Stimulated activated CD8-positive, alpha-beta memory T cell treated with anti-CD3 and anti-CD28 coated beads, Interleukin-7, amount 100 ng/mL, for 4 hours (primary cell): Measurements from ENCODE around the gene IL20RA.
"Not testable (repeated sequence)": the region's sequence is repeated elsewhere in the genome, so short reads cannot be mapped to it uniquely, and the experiment has no call there.

Experiments
- DNase-seq, 2 donors: peaks; one replicate each; pipeline ENCODE4 v3.0.0-alpha.2; 2020; ENCODE audit warnings: low read depth in 2 of 2

The IL20RA gene, protein sequence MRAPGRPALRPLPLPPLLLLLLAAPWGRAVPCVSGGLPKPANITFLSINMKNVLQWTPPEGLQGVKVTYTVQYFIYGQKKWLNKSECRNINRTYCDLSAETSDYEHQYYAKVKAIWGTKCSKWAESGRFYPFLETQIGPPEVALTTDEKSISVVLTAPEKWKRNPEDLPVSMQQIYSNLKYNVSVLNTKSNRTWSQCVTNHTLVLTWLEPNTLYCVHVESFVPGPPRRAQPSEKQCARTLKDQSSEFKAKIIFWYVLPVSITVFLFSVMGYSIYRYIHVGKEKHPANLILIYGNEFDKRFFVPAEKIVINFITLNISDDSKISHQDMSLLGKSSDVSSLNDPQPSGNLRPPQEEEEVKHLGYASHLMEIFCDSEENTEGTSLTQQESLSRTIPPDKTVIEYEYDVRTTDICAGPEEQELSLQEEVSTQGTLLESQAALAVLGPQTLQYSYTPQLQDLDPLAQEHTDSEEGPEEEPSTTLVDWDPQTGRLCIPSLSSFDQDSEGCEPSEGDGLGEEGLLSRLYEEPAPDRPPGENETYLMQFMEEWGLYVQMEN

DNA sequence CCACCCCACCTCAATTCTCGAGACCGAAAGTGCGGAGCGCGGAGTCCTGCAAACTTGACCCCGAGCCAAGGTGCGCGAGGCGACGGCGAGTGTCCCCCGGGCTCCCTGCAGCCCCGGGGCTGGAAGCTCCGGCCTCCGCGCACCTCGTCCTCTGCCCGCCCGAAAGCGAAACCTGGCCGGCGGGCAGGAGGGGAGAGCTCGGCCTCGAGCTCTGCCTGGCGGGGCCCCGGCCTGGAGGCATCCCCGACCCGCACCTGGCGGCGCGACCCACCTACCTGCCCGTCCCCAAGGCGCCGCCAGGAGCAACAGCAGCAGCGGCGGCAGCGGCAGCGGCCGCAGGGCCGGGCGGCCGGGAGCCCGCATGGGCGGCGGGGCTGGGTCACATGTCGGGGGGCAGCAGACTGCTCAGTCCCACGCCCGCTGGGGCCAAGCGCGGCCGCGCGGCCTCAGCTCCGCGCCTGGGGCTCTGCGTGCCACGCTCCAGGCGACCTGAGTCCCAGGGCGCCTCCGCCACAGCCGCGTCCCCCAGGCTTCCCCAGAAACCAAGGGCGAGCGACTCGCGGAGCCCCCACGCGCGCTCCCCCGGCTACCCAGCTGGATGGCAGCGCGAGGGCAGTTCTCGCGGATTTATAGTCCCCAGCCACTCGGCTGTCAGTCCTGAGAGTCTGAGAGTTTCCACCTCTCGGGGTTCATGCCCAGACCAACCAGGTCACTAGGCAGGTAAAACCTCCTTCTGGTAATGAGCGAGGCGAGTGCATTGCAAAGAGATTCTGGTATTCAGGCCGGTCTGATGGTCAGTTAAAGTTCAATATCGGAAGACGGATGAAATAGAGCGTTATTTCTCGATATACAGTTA lies at the start of gene IL20RA:
Gene IL20RA, minus strand, starts transcription at position 600 of the 856 bp plus-strand sequence. Its CDS starts 237 bp downstream, at position 363.
- peak in 1 of 2 donors; percentile 1 for DNase-seq

GRCh38 chr6:137093183-137094069 lies 48.7 kb upstream of the IL20RA start:
- no peak for DNase-seq

DNA sequence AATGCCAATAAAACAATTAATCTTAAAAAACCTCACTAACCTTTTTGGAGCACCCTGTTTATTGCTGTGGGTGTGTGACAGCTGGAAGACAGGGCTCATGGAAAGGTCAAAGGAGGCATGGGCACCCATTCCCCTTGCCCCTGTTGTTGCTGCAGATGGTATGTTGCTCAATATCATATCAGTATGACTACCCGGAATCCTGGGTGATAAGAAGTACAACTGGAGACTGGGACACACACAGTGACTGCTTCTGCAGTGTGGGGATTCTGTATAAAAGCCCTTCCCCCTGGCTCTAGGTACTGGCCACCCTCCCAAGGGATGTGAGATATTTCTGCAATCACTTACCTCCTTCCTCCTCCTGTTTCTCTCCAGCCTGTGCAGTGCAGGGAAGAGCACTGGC lies 47.3 kb upstream of the IL20RA start:
- no peak for DNase-seq

DNA sequence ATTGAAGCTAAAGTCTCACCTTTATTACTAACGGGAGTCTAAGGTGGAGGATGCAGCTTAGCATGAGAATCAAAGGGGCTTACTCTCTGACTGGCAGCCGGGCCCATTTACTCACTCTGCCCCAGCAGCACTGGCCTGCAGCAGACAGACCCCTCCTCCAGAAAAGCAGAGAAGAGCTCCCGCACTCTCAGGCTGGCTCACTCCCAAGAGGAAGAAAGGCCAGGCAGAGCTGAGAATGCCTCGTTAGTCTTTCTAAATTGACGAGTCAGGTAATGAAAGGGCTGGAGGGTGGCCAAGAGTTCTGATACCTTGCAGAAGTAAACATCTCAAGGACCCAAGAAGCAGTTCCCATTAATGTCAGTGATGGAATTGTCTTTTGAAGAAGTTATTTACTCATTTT lies 44.5 kb upstream of the IL20RA start:
- no peak for DNase-seq

DNA sequence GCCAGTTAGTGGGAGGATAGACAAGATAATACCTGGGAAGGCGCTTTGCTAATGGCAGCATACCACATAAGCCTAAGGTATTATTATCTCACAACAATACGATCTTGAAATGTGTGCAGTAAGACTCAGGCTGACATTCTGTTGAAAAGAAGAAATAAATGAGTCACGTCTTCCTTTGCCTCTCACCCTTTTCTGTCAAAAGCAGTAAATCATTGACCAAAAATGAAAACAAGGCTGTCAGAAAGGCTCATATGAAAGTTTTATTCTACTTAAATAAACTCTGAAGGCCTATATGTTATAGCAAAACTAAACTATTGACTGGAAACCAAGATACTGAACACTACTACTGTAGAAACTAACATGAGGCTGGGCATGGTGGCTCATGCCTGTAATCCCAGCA lies 43.1 kb upstream of the IL20RA start:
- DNase-seq: no peak

DNA sequence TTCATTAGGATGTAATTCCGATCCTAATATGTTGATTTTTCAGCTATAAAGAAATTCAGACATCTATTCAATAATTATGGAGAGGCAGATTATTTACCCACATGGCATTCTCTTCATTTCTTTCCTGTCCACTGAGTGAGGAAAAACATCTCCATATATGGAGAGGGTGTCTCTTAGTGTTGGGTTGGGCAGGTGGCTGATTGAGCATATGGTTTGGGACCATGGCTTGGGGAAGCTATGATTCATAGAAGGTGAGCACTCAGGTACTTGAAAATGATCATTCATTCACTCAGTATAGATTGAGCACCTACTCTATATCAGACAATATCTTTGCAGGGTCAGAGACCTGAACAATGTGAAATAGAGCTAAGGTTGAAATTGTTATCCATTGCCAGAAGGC lies 41.3 kb upstream of the IL20RA start:
- no peak for DNase-seq

DNA sequence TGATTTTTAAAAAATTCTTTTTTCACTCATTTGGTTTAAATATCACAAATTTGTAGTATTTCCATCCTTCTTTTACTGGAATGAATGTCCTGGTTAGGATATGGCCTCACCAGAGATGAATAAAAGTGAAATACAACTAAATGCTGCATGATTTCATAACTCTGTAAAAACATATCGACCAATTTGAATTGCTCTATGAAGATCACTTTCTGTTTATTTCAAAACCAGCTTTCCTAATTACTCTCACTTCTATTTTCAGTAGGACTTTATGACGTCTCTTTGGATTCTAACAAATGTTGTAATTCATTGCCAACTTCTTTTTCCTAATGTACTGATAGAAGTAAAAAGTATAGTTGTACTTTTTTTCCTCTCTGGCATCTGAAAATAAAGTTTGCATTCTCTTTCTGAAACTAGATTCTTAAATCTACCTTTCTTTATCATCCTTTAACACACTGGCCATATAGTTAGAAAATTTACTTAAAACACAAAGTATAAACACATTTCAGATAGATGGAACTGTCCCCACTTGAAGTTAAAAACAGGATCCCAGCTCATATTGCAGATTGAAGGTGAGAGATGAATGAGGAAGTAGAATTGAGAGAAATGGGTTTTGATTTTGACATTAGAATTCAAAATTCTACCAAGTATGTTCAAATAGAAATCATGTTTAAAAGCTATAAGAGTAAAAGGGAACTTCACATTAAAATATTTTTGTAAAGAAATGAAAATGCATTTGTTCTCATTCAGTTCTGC lies 40.3 kb upstream of the IL20RA start:
- no peak for DNase-seq

- DNase-seq: no peak
Observed at GRCh38 chr6:137084090-137084489, 39.3 kb upstream of the IL20RA start.

GRCh38 chr6:137081997-137082396 lies 37.2 kb upstream of the IL20RA start:
- DNase-seq: no peak

DNA sequence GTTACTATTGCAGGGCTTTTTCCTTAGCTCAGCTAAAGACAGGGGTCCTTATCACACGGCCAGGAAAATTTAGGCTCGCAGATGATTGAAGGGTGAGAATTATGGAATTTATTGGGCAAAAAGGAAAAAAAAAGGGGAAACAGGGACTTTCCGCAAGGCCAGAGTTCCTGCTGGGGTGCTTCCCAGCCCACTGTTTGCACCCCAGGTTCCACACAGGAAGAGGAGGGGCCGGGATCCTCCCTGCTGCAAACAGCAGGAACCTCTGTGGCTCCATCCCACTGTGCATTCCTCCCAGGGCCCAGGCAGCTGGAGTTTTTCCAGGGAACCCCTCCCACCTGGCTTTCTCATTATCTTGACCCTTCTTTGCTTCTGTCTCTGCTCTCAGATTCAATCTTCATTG lies 35.9 kb upstream of the IL20RA start:
- no peak for DNase-seq

DNA sequence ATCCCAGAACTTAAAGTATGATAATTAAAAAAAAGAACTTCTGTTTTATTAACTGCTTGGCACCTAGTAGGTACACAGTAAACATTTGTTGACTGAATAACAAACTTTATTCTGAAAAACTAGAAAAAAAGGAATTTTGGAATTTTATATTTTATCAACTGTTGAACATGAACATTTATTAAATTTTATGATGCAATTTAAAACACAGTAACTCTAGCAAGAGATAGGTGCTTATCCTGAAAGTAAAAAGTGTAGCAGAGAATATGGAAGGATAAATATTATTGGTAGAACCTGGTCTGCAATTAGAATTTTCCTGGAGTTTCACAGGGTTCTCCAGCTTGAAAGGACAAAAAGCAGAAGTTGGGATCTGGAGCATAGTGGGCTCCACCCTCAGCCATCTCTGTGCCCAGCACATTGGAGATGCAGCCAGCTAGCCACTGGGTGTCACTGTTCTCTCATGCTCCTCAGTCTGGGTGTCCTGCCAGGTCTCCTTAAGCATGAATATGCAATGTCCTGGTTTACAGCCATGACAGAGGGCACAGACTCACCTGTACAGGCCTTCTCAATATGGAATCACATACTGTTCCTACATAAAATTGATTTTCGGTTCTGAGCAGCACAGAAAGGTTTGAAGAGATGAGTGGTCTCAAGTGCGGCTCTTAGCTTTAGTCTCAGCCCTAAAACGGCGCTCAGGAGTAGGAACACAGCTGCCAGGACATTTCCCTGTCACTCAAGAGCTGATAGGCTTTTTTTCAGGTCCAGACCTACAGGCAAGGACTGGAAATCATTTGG lies 31.7 kb upstream of the IL20RA start:
- DNase-seq: peak; percentile 15 to 21

- DNase-seq: not testable (repeated sequence)
Observed at GRCh38 chr6:137075790-137076189, 31.0 kb upstream of the IL20RA start.

- no peak for DNase-seq
Observed at GRCh38 chr6:137070303-137070702, 25.5 kb upstream of the IL20RA start.

- no peak for DNase-seq
Observed at GRCh38 chr6:137067399-137067798, 22.6 kb upstream of the IL20RA start.

DNA sequence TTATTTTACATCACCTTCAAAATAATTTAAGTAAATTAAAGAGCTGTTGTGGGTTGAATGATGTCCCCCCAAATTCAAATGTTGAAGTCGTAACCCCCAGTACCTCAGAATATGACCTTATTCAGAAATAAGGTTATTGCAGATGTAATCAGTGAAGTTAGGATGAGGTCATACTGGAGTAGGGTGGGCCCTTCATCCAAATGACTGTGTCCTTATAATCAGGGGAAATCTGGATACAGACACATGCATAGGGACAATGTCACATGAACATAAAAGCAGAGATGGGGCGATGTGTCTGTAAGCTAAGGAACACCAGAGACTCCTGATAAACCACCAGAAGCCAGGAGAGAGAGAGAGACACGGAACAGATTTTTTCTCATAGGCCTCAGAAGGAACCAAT lies 13.3 kb upstream of the IL20RA start:
- DNase-seq: no peak

DNA sequence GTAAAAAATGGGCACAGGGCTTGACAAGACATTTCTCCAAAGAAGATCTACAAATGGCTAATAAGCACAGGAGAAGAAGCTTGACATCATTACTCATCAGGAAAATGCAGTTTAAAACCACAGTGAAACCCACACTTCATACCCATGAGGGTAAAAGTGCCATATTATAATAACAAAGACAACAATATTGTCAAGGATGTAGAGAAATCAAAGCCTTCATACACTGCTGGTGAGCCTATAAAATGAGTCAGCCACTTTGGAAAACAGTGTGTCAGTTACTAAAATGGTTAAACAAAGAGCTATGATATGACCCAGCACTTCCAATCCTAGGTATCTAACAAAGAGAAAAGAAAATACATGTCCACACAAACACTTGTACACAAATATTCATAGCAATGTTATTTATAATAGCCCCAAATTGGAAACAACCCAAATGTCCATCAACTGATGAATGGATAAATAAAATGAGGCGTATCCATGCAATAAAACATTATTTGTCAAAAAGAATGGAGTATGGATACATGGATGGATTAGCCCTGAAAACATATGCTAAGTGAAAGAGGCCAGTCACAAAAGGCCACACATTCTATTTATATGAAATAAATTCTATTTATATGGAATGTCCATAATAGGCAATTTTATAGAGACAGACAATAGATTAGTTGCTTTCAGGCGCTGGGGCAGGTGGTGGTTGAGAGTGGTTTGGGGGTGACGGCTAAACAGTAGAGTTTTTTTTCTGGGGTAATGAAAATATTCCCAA lies 11.5 kb upstream of the IL20RA start:
- no peak for DNase-seq

GRCh38 chr6:137051790-137052472 lies 7.2 kb upstream of the IL20RA start:
- DNase-seq: no peak

DNA sequence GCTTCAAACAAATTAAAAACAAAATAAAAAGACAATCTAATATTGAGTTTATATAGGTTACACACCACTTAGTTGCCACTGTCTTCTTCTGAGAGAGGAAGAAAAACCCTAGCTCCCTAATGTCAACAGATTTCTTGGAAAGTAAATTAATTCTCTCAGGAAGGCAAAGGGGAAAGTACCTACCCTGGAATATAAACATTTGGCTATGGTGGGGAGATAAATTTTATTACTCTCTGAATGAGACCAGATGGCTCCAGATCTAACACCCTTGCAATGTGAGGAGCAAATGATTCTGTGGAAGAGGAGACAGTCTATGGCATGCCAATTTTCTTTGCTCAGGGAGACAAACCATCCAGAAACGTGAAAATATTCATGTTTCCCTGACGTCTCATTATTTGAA lies 4.3 kb upstream of the IL20RA start:
- DNase-seq: no peak
